ENCODE measurements around the gene NFAT5. TPM values are rescaled to one million over a fixed set of nuclear protein-coding genes. Genes with fewer than 3 reads are reported as not detected.

NFAT5 gene
- total and polyA plus RNA-seq, 2 donors (not counting 3 experiments of a cell fraction or from before 2014, with no cell fraction given): 17.2 to 49.5 TPM

GRCh38 chr16:69553332-69553731 is 12.4 kb upstream of the NFAT5 start:
- POLR2A ChIA-PET: interaction anchor here (0.6 kb wide), 1 partner anchor 706 kb away, joined by 4 read pairs; no protein-coding TSS in a partner anchor
- no peak overlapping the region for H3K4me2 ChIP-seq (ENCODE audit: insufficient read depth, low read length)
- no peaks in the 10 kb centered on the region for H3K9me3 ChIP-seq (replicated peaks; ENCODE audit: control insufficient read depth, insufficient read depth, low read length)
- no peak overlapping the region for H2AFZ ChIP-seq (ENCODE audit: low read depth, low read length)
- TF ChIP-seq, protein P1, sequence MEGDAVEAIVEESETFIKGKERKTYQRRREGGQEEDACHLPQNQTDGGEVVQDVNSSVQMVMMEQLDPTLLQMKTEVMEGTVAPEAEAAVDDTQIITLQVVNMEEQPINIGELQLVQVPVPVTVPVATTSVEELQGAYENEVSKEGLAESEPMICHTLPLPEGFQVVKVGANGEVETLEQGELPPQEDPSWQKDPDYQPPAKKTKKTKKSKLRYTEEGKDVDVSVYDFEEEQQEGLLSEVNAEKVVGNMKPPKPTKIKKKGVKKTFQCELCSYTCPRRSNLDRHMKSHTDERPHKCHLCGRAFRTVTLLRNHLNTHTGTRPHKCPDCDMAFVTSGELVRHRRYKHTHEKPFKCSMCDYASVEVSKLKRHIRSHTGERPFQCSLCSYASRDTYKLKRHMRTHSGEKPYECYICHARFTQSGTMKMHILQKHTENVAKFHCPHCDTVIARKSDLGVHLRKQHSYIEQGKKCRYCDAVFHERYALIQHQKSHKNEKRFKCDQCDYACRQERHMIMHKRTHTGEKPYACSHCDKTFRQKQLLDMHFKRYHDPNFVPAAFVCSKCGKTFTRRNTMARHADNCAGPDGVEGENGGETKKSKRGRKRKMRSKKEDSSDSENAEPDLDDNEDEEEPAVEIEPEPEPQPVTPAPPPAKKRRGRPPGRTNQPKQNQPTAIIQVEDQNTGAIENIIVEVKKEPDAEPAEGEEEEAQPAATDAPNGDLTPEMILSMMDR (IDR thresholded peaks at IDR 0.05; ENCODE audit: extremely low read depth in 1 of 2, insufficient read depth in 1 of 2, low read depth in 1 of 2, low read length in 2 of 2): no peak
- TF ChIP-seq FOS (IDR thresholded peaks at IDR 0.05; ENCODE audit: borderline replicate concordance, insufficient read depth, low read length) (no peak), EZH2 (IDR thresholded peaks at IDR 0.05; ENCODE audit: borderline replicate concordance, low read depth, low read length, severe bottlenecking) (no peak), POLR2AphosphoS5 (IDR thresholded peaks at IDR 0.05; ENCODE audit: insufficient read depth, low read depth, low read length) (no peak), JUN (IDR thresholded peaks at IDR 0.05; ENCODE audit: borderline replicate concordance, insufficient read depth, insufficient read length, low read depth) (no peak), POLR2A (IDR thresholded peaks at IDR 0.05; ENCODE audit: low read depth, low read length) (no peak), GATA2 (IDR thresholded peaks at IDR 0.05; ENCODE audit: insufficient read depth, insufficient read length, low read depth, low read length) (no peak), MYC (IDR thresholded peaks at IDR 0.05; ENCODE audit: low read depth, low read length) (no peak)
- TF ChIP-seq, protein P2, sequence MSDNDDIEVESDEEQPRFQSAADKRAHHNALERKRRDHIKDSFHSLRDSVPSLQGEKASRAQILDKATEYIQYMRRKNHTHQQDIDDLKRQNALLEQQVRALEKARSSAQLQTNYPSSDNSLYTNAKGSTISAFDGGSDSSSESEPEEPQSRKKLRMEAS (IDR thresholded peaks at IDR 0.05; ENCODE audit: insufficient read depth, insufficient read length): no peak
- FAIRE-seq (no peak), DNase-seq (ENCODE audit: low read depth, low spot score) (no peak)
- dilution Hi-C loops (cut with MboI; ENCODE audit: extremely low pct_ligation_motif_present, low sequenced_read_pairs): no loop called here
- no peaks in the 10 kb centered on the region for H3K4me1 ChIP-seq (ENCODE audit: control insufficient read depth, extremely low read depth, insufficient read depth, low read length)
- no peak overlapping the region for H3K4me3 ChIP-seq (replicated peaks in 1 of 3; ENCODE audit: insufficient read depth in 1 of 3, low read depth in 1 of 3, low read length in 3 of 3)
- no peaks in the 10 kb centered on the region for H4K20me1 ChIP-seq (replicated peaks; ENCODE audit: control insufficient read depth, extremely low read depth, insufficient read depth, low read length)
- CTCF ChIA-PET: no interaction called here
- intact Hi-C loops (cut with micrococcal nuclease): no loop called here
- BruUV-seq (replicated peaks): no TSS peak
- H3K27me3 ChIP-seq (ENCODE audit: control insufficient read depth in 2 of 2, insufficient read depth in 2 of 2, low read length in 2 of 2): no peaks in the 10 kb centered on the region
- no peaks in the 10 kb centered on the region for H3K79me2 ChIP-seq (ENCODE audit: control insufficient read depth, insufficient read depth, low read length)
- no peak overlapping the region for H3K9ac ChIP-seq (replicated peaks; ENCODE audit: extremely low read depth, insufficient read depth, low read length)
- no peaks in the 10 kb centered on the region for H3K36me3 ChIP-seq (ENCODE audit: control insufficient read depth in 2 of 2, extremely low read depth in 1 of 2, insufficient read depth in 2 of 2, low read length in 2 of 2)
- H3K27ac ChIP-seq (ENCODE audit: insufficient read depth, low read depth, low read length): no peak overlapping the region
- no peaks in the 10 kb centered on the region for H3K9me1 ChIP-seq (replicated peaks; ENCODE audit: control insufficient read depth, extremely low read depth, insufficient read depth, low read length)

Measured in endothelial cell of umbilical vein (primary cell).